Activated CD4-positive, alpha-beta T cell treated with anti-CD3 and anti-CD28 coated beads, Interleukin-2, amount 10 ng/mL, durations not matched to agents 24 days and 14 days (primary cell): ENCODE data around the gene JCHAIN. TPM values are rescaled to one million over a fixed set of nuclear protein-coding genes. Genes with fewer than 3 reads are reported as not detected.
A peak's percentile ranks its signal among the peaks of the same experiment; 100 is the strongest.
"Not testable (repeated sequence)": the region's sequence is repeated elsewhere in the genome, so short reads cannot be mapped to it uniquely, and the experiment has no call there.

Source experiments
- DNase-seq: peaks from one replicate; pipeline ENCODE4 v3.0.0; 2022
- H3K27ac Mint-ChIP-seq: one replicate; pipeline ENCODE4 v1.8.0; 2022; ENCODE audit warnings: mild to moderate bottlenecking, mixed read lengths
- H3K27me3 Mint-ChIP-seq: one replicate; pipeline ENCODE4 v1.8.0; 2022; ENCODE audit warnings: mixed read lengths
- H3K36me3 Mint-ChIP-seq: one replicate; pipeline ENCODE4 v1.8.0; 2022; ENCODE audit warnings: low read depth, mild to moderate bottlenecking, mixed read lengths
- H3K4me1 Mint-ChIP-seq: one replicate; pipeline ENCODE4 v1.8.0; 2021; ENCODE audit warnings: mixed read lengths
- H3K4me3 Mint-ChIP-seq: one replicate; pipeline ENCODE4 v1.8.0; 2022; ENCODE audit warnings: mild to moderate bottlenecking, moderate library complexity, mixed read lengths
- H3K9me3 Mint-ChIP-seq: one replicate; pipeline ENCODE4 v1.8.0; 2021; ENCODE audit warnings: mixed read lengths
- intact Hi-C: fragments of 100-400 bp; cut with micrococcal nuclease; formaldehyde crosslinking; loops from one replicate; pipeline ENCODE4 v1.15.1; 2023
- total RNA-seq: library from RNA; stranded (reverse); gene quantifications from 2 replicates; pipeline ENCODE4 v1.2.3, GENCODE V29; 2022

The JCHAIN gene
- total RNA-seq, 1 donor from 2014 or later: not detected

GRCh38 chr4:70680934-70681333, 14.6 kb upstream of the JCHAIN start:
- intact Hi-C loops: loop anchor here (10.0 kb wide), 1 partner anchor 504 kb away; no protein-coding TSS in a partner anchor
- Mint-ChIP-seq H3K4me1 (peaks cover 20% of the 10 kb centered on the region), H3K36me3 (no peaks in the 10 kb centered on the region), H3K9me3 (no peaks in the 10 kb centered on the region), H3K4me3 (no peak overlapping the region), H3K27ac (no peak overlapping the region), H3K27me3 (peaks cover 3% of the 10 kb centered on the region)
- no peak for DNase-seq

GRCh38 chr4:70678383-70678999, 12.2 kb upstream of the JCHAIN start:
- no peak for DNase-seq

GRCh38 chr4:70676554-70677090, 10.3 kb upstream of the JCHAIN start:
- Mint-ChIP-seq H3K36me3 (no peaks in the 10 kb centered on the region), H3K27ac (no peak overlapping the region), H3K4me3 (no peak overlapping the region), H3K9me3 (no peaks in the 10 kb centered on the region), H3K4me1 (peaks cover 24% of the 10 kb centered on the region), H3K27me3 (peaks cover 18% of the 10 kb centered on the region)
- intact Hi-C loops: no loop called here
- no peak for DNase-seq

More at GRCh38 chr4:70678383-70678999, 12.2 kb upstream of the JCHAIN start:
- intact Hi-C loops: no loop called here
- Mint-ChIP-seq H3K4me3 (peak overlapping the region; percentile 34), H3K9me3 (no peaks in the 10 kb centered on the region), H3K4me1 (peaks cover 24% of the 10 kb centered on the region), H3K27ac (peak overlapping the region; percentile 3), H3K36me3 (no peaks in the 10 kb centered on the region), H3K27me3 (peaks cover 16% of the 10 kb centered on the region)

GRCh38 chr4:70674731-70675130, 8.4 kb upstream of the JCHAIN start:
- no peaks in the 10 kb centered on the region for H3K9me3 Mint-ChIP-seq
- intact Hi-C loops: no loop called here
- DNase-seq: no peak
- no peaks in the 10 kb centered on the region for H3K36me3 Mint-ChIP-seq
- H3K4me3 Mint-ChIP-seq: no peak overlapping the region
- H3K27me3 Mint-ChIP-seq: peaks cover 27% of the 10 kb centered on the region
- H3K27ac Mint-ChIP-seq: no peak overlapping the region
- H3K4me1 Mint-ChIP-seq: peaks cover 24% of the 10 kb centered on the region

- Mint-ChIP-seq H3K36me3 (no peaks in the 10 kb centered on the region), H3K9me3 (no peaks in the 10 kb centered on the region), H3K27me3 (peaks cover 27% of the 10 kb centered on the region), H3K27ac (no peak overlapping the region), H3K4me3 (no peak overlapping the region), H3K4me1 (peaks cover 20% of the 10 kb centered on the region)
- intact Hi-C loops: no loop called here
- no peak for DNase-seq
Measured at GRCh38 chr4:70674191-70674590, 7.9 kb upstream of the JCHAIN start.

- peaks cover 6% of the 10 kb centered on the region for H3K4me1 Mint-ChIP-seq
- no peak overlapping the region for H3K27ac Mint-ChIP-seq
- no peak overlapping the region for H3K4me3 Mint-ChIP-seq
- H3K9me3 Mint-ChIP-seq: no peaks in the 10 kb centered on the region
- intact Hi-C loops: no loop called here
- H3K27me3 Mint-ChIP-seq: peaks cover 29% of the 10 kb centered on the region
- H3K36me3 Mint-ChIP-seq: no peaks in the 10 kb centered on the region
- no peak for DNase-seq
Measured at GRCh38 chr4:70671091-70671490, 4.8 kb upstream of the JCHAIN start.

- H3K27me3 Mint-ChIP-seq: peaks cover 27% of the 10 kb centered on the region
- intact Hi-C loops: no loop called here
- H3K9me3 Mint-ChIP-seq: no peaks in the 10 kb centered on the region
- no peak overlapping the region for H3K27ac Mint-ChIP-seq
- no peak overlapping the region for H3K4me3 Mint-ChIP-seq
- peaks cover 4% of the 10 kb centered on the region for H3K4me1 Mint-ChIP-seq
- no peak for DNase-seq
- no peaks in the 10 kb centered on the region for H3K36me3 Mint-ChIP-seq
Measured at GRCh38 chr4:70670332-70671014, 4.2 kb upstream of the JCHAIN start.

- peaks cover 2% of the 10 kb centered on the region for H3K4me1 Mint-ChIP-seq
- no peak overlapping the region for H3K4me3 Mint-ChIP-seq
- no peaks in the 10 kb centered on the region for H3K36me3 Mint-ChIP-seq
- intact Hi-C loops: no loop called here
- no peak overlapping the region for H3K27ac Mint-ChIP-seq
- H3K9me3 Mint-ChIP-seq: no peaks in the 10 kb centered on the region
- DNase-seq: no peak
- peaks cover 15% of the 10 kb centered on the region for H3K27me3 Mint-ChIP-seq
Measured at GRCh38 chr4:70667740-70668535, 1.6 kb upstream of the JCHAIN start.

- H3K4me3 Mint-ChIP-seq, H3K36me3 Mint-ChIP-seq, H3K9me3 Mint-ChIP-seq, intact Hi-C loops, H3K27ac Mint-ChIP-seq: not testable (repeated sequence)
- H3K4me1 Mint-ChIP-seq: peaks cover 10% of the 10 kb centered on the region
- DNase-seq: peak; percentile 64
- peaks cover 20% of the 10 kb centered on the region for H3K27me3 Mint-ChIP-seq
Measured at GRCh38 chr4:70661309-70661922, 4.9 kb downstream of the JCHAIN start.

GRCh38 chr4:70660106-70660505, 6.2 kb downstream of the JCHAIN start:
- no peaks in the 10 kb centered on the region for H3K9me3 Mint-ChIP-seq
- peaks cover 8% of the 10 kb centered on the region for H3K4me1 Mint-ChIP-seq
- peaks cover 16% of the 10 kb centered on the region for H3K27me3 Mint-ChIP-seq
- no peak for DNase-seq
- H3K36me3 Mint-ChIP-seq: no peaks in the 10 kb centered on the region
- intact Hi-C loops: no loop called here
- H3K4me3 Mint-ChIP-seq: no peak overlapping the region
- H3K27ac Mint-ChIP-seq: no peak overlapping the region

GRCh38 chr4:70658418-70658817, 7.9 kb downstream of the JCHAIN start:
- no peak for DNase-seq
- peaks cover 25% of the 10 kb centered on the region for H3K27me3 Mint-ChIP-seq
- no peaks in the 10 kb centered on the region for H3K9me3 Mint-ChIP-seq
- no peak overlapping the region for H3K4me3 Mint-ChIP-seq
- no peaks in the 10 kb centered on the region for H3K36me3 Mint-ChIP-seq
- H3K4me1 Mint-ChIP-seq: peaks cover 8% of the 10 kb centered on the region
- no peak overlapping the region for H3K27ac Mint-ChIP-seq
- intact Hi-C loops: loop anchor here (10.0 kb wide), 1 partner anchor 526 kb away; no protein-coding TSS in a partner anchor

- no peaks in the 10 kb centered on the region for H3K9me3 Mint-ChIP-seq
- H3K27ac Mint-ChIP-seq: no peak overlapping the region
- DNase-seq: no peak
- peaks cover 8% of the 10 kb centered on the region for H3K4me1 Mint-ChIP-seq
- no peaks in the 10 kb centered on the region for H3K36me3 Mint-ChIP-seq
- H3K27me3 Mint-ChIP-seq: peaks cover 25% of the 10 kb centered on the region
- no peak overlapping the region for H3K4me3 Mint-ChIP-seq
- intact Hi-C loops: loop anchor here (10.0 kb wide), 1 partner anchor 527 kb away; no protein-coding TSS in a partner anchor
Measured at GRCh38 chr4:70657326-70657725, 9.0 kb downstream of the JCHAIN start.

GRCh38 chr4:70654605-70655011, 11.7 kb downstream of the JCHAIN start:
- Mint-ChIP-seq H3K27ac (no peak overlapping the region), H3K4me3 (no peak overlapping the region), H3K4me1 (peaks cover 3% of the 10 kb centered on the region), H3K27me3 (peaks cover 23% of the 10 kb centered on the region), H3K36me3 (no peaks in the 10 kb centered on the region), H3K9me3 (no peaks in the 10 kb centered on the region)
- intact Hi-C loops: loop anchor here (5.0 to 10.0 kb wide), 3 partner anchors 33 to 1058 kb away; partner anchors contain the start of gene UTP3
- no peak for DNase-seq
